ENCODE data around the gene EYS.
"Not testable (repeated sequence)": the region's sequence is repeated elsewhere in the genome, so short reads cannot be mapped to it uniquely, and the experiment has no call there.

The EYS gene

GRCh38 chr6:63947792-63948529 lies 1759.1 kb downstream of the EYS start:
- no peak for DNase-seq (ENCODE audit: insufficient read length, low spot score)
- FAIRE-seq, result no peak

- DNase-seq (ENCODE audit: insufficient read length, low spot score) (no peak), FAIRE-seq (no peak)
Observed at GRCh38 chr6:63945987-63946386, 1761.0 kb downstream of the EYS start.

DNA sequence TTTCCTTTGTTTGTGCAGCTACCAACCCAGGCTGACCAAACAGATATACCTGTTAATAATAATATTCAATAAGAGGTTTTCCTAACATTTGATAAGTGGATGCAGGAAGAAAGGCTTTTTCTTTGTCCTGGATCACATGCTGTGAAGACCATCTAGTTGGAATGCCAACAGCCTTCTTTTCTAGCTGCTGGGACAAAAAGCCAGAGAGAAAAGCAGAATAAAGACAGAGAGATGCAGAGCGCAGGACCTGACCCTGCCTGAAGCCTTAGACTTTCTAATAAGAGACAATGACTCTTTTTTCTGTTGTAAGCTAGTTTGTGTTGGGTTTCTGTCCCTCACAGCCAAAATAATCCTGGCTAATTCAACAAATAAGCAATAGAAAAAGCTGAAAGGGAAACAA lies 1763.2 kb downstream of the EYS start:
- FAIRE-seq (no peak), DNase-seq (ENCODE audit: insufficient read length, low spot score) (no peak)

DNA sequence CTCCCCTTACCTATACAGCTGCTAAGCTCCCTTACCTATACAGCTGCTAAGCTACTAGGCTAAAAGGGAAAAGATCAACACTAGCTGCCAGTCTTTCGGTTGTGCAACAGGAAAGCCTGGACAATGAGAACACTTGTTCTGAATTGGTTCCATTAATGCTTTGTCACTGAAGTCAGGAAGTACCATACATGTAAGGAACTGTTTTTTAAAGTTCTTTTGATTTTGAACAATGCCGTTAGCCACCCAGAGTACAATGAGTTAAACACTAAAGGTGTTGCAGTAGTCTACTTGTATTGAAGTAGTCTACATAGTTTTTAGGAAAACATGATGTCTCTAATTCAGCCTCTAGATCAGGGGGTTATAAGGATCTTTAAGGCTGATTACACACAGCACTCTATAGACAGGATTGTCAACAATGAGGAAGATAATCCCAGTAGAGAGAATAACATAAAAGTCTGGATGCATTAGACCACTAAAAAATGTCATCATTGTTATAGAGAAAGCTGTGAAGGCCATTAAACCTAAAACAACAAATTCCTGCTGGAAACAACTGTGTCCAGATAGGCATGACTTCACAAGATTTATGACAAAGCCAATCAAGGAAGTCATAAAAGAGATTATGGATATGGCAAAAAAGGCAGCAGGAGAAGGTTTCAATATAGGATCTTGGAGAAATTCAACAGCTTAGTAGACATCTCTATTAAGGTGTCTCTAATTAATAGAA lies 1765.1 kb downstream of the EYS start:
- no peak for DNase-seq (ENCODE audit: insufficient read length, low spot score)
- FAIRE-seq, result no peak

DNA sequence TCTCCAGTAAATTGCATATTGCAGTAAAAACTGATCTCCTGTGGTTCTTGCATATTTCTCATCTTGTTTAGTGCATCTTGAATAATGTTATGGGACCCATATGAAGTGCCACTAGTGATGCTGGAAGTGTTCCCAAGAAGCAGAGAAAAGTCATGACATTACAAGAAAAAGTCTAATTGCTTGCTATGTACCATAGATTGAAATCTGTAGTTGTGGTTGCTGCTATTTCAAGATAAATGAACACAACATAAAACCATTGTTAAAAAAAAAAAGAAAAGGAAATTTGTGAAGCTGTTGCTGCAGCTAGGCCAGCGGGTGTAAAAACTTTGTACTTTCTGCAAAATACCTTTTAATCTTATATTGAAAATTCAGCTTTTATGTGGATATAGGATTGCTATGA lies 1767.0 kb downstream of the EYS start:
- DNase-seq (ENCODE audit: insufficient read length, low spot score) (no peak), FAIRE-seq (no peak)

DNA sequence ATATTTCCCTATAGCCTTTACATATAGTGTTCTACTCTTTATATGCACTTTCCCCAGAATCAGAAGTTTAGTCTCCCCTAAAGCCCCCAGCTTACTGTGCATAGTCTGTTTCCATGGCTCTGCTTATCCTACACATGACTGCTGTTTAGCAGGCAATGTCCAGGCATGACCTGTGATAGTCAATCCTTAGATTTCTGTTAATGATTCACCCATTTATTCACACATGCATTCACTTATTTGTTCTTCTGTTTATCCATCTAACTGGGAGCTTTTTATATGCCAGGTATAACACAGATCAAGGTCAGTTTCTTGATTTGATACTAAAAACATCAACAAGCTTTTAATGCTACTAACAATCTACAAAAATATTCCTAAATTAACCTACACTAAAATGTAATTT lies 1770.6 kb downstream of the EYS start:
- DNase-seq (ENCODE audit: insufficient read length, low spot score), result no peak
- no peak for FAIRE-seq

GRCh38 chr6:63935732-63936131 lies 1771.3 kb downstream of the EYS start:
- FAIRE-seq (no peak), DNase-seq (ENCODE audit: insufficient read length, low spot score) (no peak)

GRCh38 chr6:63933948-63934347 lies 1773.1 kb downstream of the EYS start:
- not testable (repeated sequence) for FAIRE-seq; DNase-seq (ENCODE audit: insufficient read length, low spot score)

DNA sequence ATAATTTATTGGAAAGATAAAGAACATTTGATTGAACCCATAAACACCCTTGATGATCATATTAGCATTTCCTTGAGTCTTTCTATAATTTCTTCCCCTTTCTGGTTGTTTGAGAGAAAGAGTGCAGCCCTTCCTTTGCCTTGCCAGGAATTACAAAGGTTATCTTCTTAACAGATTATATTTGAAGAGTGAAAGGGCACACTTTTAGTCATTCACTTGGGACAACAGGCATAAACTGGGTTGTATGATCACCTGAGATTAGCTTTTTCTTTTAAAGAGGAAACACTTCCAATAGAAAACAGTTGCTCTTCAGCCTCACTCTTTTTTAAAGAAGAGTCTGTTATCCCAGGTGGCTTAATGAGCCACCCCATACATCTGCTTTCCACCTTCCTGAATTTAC lies 1776.2 kb downstream of the EYS start:
- no peak for FAIRE-seq

DNA sequence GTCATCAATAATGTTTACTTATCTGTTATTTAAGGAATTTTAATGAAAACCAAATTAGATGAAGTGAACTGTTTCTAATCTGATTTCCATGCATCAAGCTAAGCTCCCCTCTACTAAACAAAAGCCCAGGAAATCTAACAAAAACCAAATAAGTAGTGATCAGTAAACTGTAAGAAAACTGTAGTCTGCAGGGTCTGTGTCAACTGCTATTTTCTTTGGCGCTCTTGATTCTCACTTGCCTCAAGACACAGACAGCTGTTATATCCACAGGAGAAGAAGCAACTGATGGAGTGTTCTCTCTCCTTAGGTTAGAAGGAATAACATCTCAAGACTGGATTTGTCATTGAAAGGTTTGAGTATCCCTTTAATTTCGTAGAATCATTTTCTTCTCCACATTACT lies 1777.9 kb downstream of the EYS start:
- no peak for FAIRE-seq

More for the DNA sequence above, 1776.2 kb downstream of the EYS start:
- no peak for DNase-seq (ENCODE audit: insufficient read length, low spot score)

GRCh38 chr6:63928613-63929012 lies 1778.4 kb downstream of the EYS start:
- DNase-seq (ENCODE audit: insufficient read length, low spot score) (no peak), FAIRE-seq (no peak)

More for the DNA sequence above, 1777.9 kb downstream of the EYS start:
- no peak for DNase-seq (ENCODE audit: insufficient read length, low spot score)

DNA sequence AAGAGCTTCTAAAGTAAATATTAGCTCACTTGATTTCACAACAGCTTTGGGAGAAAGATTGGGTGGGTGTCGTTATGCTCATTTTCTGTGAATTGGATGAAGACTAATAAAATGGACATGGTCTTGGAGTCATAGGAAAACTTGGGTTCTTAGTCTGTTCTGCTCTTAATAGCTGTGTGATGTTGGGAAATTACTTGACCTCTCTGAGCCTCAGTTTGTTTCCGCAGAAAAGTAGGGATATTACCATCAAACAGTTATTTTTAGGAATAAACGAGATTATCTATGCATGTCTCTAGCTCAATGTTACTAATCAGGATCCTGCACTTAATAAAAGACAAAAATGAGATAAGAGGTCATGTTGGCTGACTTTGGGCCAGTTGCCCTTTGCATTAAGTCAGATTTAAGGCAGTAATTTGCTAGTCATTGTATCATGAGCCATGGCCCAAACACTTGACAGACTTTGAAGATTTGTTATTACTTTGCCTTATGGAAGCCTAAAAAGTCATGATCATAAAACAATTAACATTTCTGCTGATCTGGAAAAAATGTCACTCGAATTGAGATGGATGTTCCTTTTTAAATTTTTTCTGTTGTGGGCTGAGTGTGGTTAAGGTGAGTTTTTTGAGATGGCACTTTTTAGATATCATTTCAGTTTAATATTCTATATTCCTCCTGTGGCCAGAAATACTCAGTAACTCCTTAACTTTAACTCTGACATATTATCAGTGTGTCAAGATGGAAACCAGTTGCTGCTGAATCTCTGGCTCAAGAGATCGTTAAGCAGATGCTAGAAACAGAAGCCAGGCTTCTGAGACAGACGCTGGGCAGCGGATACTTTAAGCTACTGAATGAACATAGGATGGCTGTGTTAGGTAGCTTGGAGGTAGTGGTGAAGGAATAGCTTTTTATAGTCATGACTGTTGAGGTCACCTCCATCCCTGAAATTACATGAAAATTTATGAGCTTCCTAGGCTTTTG lies 1779.8 kb downstream of the EYS start:
- no peak for DNase-seq (ENCODE audit: insufficient read length, low spot score)
- no peak for FAIRE-seq

- FAIRE-seq (no peak), DNase-seq (ENCODE audit: insufficient read length, low spot score) (no peak)
Observed at GRCh38 chr6:63926258-63926780, 1780.7 kb downstream of the EYS start.

DNA sequence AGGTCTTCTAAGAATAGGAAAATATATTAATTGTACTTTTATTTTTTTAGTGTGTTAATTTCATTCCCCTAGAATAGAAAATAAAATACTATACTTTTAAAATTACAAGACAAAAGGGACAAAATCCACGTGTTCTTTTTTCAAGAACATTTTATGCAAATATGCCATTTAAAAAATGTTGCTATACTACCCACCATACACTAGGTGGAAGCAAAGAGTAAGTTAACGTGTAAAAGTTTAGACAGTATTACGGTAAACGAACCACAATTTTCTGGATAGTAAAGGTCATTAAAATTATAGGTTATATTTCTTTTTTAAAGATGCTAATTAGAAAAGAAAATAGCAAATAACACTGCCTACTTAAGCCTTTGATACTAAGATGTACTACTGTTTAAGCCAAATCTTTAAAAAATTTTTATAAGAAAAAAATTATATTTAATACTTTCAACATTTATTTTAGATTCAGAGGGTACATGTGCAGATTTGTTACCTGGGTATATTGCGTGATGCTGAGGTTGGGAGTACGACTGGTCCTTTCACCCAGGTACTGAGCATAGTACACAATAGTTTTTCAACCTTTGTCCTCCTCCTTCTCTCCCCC lies 1783.8 kb downstream of the EYS start:
- DNase-seq (ENCODE audit: insufficient read length, low spot score) (peak; percentile 16), FAIRE-seq (peak; percentile 8)

DNA sequence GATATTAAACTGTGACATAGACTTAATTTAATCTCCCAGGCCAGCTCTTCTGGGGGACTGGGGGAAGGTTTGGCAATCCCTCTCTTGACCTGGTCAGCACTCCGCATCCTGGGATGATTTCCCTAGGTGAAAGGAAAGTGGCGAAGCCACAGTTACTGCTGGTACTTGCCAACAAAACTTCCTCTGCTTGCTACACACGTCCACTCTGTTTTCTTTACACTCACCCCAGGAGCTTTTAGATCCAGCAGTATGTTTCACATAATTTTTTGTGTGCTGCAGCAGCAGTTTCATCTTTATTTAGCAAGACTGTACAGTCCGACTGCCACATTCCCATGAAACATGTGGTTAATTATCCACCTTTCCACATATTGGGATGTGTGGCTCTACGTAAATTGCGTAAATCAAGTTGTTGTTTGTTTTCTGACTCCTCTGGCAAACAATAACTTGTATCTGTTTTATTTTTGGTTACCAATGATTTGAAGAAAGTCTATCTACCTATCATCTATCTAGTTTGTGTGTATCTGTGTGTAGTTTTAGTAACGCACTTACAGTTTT lies 1787.4 kb downstream of the EYS start:
- FAIRE-seq (no peak), DNase-seq (ENCODE audit: insufficient read length, low spot score) (no peak)

GRCh38 chr6:63912887-63913286 lies 1794.1 kb downstream of the EYS start:
- FAIRE-seq, result no peak
- no peak for DNase-seq (ENCODE audit: insufficient read length, low spot score)

DNA sequence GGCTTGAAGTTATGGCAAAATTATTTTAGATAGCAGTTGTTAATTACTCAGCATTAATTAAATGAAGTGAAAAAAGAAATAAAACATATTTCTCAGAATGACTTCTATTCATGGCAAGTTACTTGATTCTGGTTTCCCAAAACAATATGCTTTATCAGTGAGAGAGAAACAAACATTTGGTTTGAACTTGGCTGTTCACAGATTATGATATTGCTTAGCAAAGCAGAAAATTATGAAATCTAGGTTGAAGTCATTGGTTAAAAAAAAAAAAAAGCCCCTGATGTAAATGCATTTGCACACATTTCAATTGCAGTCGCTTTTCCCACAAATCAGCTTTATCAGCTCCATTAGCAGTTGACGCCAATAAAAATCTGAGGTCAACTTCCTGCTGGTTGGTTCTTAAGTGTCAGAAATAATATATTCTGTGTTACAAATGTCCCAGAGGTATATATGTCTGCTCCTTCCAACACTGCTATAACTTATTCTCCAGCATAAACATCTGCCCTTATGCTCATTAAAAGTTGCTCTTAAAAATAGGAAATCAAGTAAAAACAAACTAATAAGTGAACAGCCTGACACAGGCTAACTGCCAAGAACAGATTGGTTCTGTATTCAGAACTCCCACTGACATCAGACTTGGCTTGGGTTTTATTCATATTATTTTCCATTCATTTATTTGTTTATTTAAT lies 1796.0 kb downstream of the EYS start:
- no peak for DNase-seq (ENCODE audit: insufficient read length, low spot score)
- no peak for FAIRE-seq

DNA sequence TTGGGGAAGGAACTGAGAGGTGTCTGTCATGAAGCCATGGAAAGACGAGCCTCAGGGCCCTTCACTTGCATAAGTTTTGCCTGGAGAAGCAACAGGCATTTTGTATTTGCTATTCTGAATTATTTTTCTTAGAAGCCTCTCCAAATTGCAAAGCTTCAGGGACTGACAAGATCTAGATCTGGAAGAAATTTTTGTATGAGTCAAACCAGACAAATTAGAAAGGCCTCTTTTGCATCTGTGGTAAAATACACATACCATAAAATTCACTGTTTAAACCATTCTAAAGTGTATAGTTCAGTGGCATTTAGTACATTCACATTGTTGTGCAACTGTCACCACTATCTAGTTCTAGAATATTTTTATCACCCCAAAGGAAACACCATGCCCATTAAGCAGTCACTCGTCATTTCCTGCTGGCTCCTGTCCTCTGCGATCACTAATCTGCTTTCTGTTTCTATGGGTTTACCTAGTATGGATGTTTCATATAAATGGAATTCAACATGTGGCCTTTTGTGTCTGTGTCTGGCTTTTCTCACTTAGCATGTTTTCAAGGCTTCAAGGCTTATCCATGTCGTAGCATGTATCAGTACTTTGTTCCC lies 1802.3 kb downstream of the EYS start:
- FAIRE-seq, result no peak
- no peak for DNase-seq (ENCODE audit: insufficient read length, low spot score)

GRCh38 chr6:63899550-63899949 lies 1807.5 kb downstream of the EYS start:
- FAIRE-seq (no peak), DNase-seq (ENCODE audit: insufficient read length, low spot score) (no peak)

All from GM19239 (cell line).